Esophagus squamous epithelium (tissue), 5 donors: Measurements from ENCODE around the gene ABCA9. TPM values are rescaled to one million over a fixed set of nuclear protein-coding genes. Genes with fewer than 3 reads are reported as not detected.
"Not testable (repeated sequence)": the region's sequence is repeated elsewhere in the genome, so short reads cannot be mapped to it uniquely, and the experiment has no call there.

ENCODE experiments used
- DNase-seq: peaks from one replicate; lab custom pipeline; 2025; lab: John Stamatoyannopoulos, UW
- H3K27ac ChIP-seq, 4 donors: fragments of 200-600 bp; sonication (generic); one replicate each; pipeline ENCODE4 v1.5.1; 2016 to 2019; ENCODE audit warnings: mild to moderate bottlenecking in 1 of 4
- H3K27me3 ChIP-seq, 4 donors: fragments of 200-600 bp; sonication (generic); 1 replicate in 3 of 4; 2 replicates in 1 of 4; pipeline versions ENCODE4 v1.5.1 to v1.6.0; 2017 to 2021; ENCODE audit warnings: antibody characterized with exemption in 1 of 4
- H3K36me3 ChIP-seq, 3 donors: fragments of 200-600 bp; sonication (generic); one replicate each; pipeline ENCODE4 v1.5.1; 2016 to 2019
- H3K4me1 ChIP-seq, 3 donors: fragments of 200-600 bp; sonication (generic); one replicate each; pipeline ENCODE4 v1.5.1; 2017 to 2019
- H3K4me3 ChIP-seq, 4 donors: fragments of 200-600 bp; sonication (generic); 1 replicate in 3 of 4; 2 replicates in 1 of 4; pipeline ENCODE4 v1.5.1; 2016 to 2019; ENCODE audit warnings: mild to moderate bottlenecking in 2 of 4, moderate library complexity in 1 of 4
- H3K9me3 ChIP-seq, 3 donors: fragments of 200-600 bp; sonication (generic); one replicate each; pipeline ENCODE4 v1.5.1; 2016 to 2019
- CTCF ChIP-seq, 6 experiments: fragments of 450-650 bp in 4 of 6; fragments of 200-600 bp in 2 of 6; sonication (generic) in 2 of 6; IDR thresholded peaks; one replicate each; pipeline ENCODE4 v1.5.1; 2016 to 2019; ENCODE audit warnings: antibody characterized with exemption in 6 of 6, mild to moderate bottlenecking in 4 of 6, moderate library complexity in 4 of 6
- POLR2A ChIP-seq, 4 donors: fragments of 450-650 bp; IDR thresholded peaks; one replicate each; pipeline ENCODE4 v1.6.1; 2017; ENCODE audit warnings: antibody characterized with exemption in 4 of 4, mild to moderate bottlenecking in 4 of 4, moderate library complexity in 3 of 4
- WGBS, 2 donors: methylation state at CpG; one replicate each; pipeline ENCODE4 v1.1.5; 2018; 5-methylcytosine and 5-hydroxymethylcytosine counted together
- intact Hi-C: fragments of 100-400 bp; cut with DNase I; formaldehyde crosslinking; loops from one replicate; pipeline ENCODE4 v1.15.0; 2022
- total RNA-seq, 4 donors: library from RNA; depleted of rRNA; stranded (reverse); fragments of >200 nt; gene quantifications; one replicate each; pipeline ENCODE4 v1.1.0, GENCODE V29; 2016
- donor health status: DM: yes; HTN: yes; CAD: no.

ABCA9 gene
- total RNA-seq, 4 donors from 2014 or later, result 0.34 to 17.4 (median 5.3) TPM

GRCh38 chr17:68969101-68969500, 91.6 kb downstream of the ABCA9 start:
- Histone ChIP-seq H3K36me3 (no peaks in the 10 kb centered on the region), H3K4me1 (no peaks in the 10 kb centered on the region), H3K4me3 (no peak overlapping the region), H3K27me3 (no peaks in the 10 kb centered on the region), H3K9me3 (no peaks in the 10 kb centered on the region), H3K27ac (no peak overlapping the region)
- TF ChIP-seq CTCF (IDR thresholded peaks at IDR 0.05) (no peak), POLR2A (IDR thresholded peaks at IDR 0.05) (no peak)
- intact Hi-C loops, result no loop called here
- no peak for DNase-seq
- WGBS, 2 donors, result 48 to 52% methylated on average over 5 of the region's 5 CpGs

- Histone ChIP-seq H3K36me3 (no peaks in the 10 kb centered on the region), H3K27me3 (no peaks in the 10 kb centered on the region), H3K4me1 (no peaks in the 10 kb centered on the region), H3K9me3 (no peaks in the 10 kb centered on the region), H3K4me3 (no peak overlapping the region), H3K27ac (no peak overlapping the region)
- no peak for DNase-seq
- WGBS, 2 donors, result 84 to 90% methylated on average over 4 of the region's 4 CpGs
- intact Hi-C loops, result no loop called here
- no peak for TF ChIP-seq POLR2A (IDR thresholded peaks at IDR 0.05)
- TF ChIP-seq CTCF (IDR thresholded peaks at IDR 0.05), result no peak
These were observed 96.8 kb downstream of the ABCA9 start for GRCh38 chr17:68963958-68964357.

- 59 to 64% methylated on average over 9 of the region's 9 CpGs for WGBS, 2 donors
- no peak overlapping the region for H3K27ac ChIP-seq
- TF ChIP-seq POLR2A (IDR thresholded peaks at IDR 0.05), result no peak
These were observed 99.4 kb downstream of the ABCA9 start for GRCh38 chr17:68961214-68961882.

DNA sequence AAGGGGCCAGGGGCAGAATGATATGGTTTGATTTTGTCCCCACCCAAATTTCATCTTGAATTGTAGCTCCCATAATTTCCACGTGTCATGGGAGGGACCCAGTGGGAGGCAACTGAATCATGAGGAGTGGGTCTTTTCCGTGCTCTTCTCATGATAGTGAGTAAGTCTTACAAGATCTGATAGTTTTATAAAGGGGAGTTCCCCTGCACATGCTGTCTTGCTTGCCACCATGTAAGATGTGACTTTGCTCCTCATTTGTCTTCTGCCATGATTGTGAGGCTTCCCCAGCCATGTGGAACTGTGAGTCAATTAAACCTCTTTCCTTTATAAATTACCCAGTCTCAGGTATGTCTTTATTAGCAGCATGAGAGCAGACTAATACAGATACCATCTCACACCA, 101.6 kb downstream of the ABCA9 start:
- H3K4me3 ChIP-seq, intact Hi-C loops, H3K27me3 ChIP-seq, H3K4me1 ChIP-seq, H3K27ac ChIP-seq, H3K9me3 ChIP-seq, DNase-seq, H3K36me3 ChIP-seq: not testable (repeated sequence)
- 91 to 97% methylated on average over 2 of the region's 2 CpGs for WGBS, 2 donors

More at GRCh38 chr17:68961214-68961882, 99.4 kb downstream of the ABCA9 start:
- Histone ChIP-seq H3K4me1 (no peaks in the 10 kb centered on the region), H3K4me3 (no peak overlapping the region), H3K9me3 (no peaks in the 10 kb centered on the region), H3K27me3 (no peaks in the 10 kb centered on the region), H3K36me3 (no peaks in the 10 kb centered on the region)
- intact Hi-C loops, result no loop called here
- no peak for DNase-seq

GRCh38 chr17:68957944-68958343, 102.8 kb downstream of the ABCA9 start:
- no peaks in the 10 kb centered on the region for H3K27me3 ChIP-seq
- intact Hi-C loops, result no loop called here
- 92 to 100% methylated on average over 1 of the region's 1 CpG for WGBS, 2 donors
- no peaks in the 10 kb centered on the region for H3K4me1 ChIP-seq
- H3K36me3 ChIP-seq, result no peaks in the 10 kb centered on the region
- TF ChIP-seq CTCF (IDR thresholded peaks at IDR 0.05), result no peak
- TF ChIP-seq POLR2A (IDR thresholded peaks at IDR 0.05), result no peak
- no peak for DNase-seq
- H3K4me3 ChIP-seq, result no peak overlapping the region
- no peaks in the 10 kb centered on the region for H3K9me3 ChIP-seq
- H3K27ac ChIP-seq, result no peak overlapping the region

DNA sequence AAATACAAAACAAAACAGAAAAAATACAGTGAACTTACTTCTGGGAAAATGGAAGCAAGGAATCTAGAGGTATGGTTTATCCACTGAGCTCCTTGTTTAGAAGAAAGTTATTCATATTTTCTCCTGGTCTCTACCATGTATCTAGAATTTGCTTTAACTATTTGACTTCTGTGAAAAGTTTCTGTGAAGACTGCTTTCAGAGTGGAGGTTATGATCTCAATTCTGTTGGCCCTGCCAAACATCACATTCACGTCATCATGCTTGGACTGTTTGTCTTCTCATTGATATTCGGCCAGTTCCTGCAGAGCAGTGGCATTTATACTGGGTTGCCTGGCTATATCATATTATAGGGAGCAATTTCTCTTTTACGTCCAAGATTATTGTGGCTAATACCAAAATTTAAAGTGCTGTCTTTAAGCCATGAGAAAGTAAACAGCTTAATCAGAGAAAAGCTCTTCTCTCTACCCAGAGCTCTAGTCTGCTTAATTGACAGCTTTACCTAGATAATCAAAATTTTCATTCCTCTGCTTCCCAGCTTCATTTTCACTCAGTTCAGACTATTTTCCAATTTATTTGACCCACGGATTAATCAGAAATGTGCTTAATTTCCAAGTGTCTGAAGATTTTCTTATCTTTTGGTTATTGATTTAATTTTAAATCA, 105.4 kb downstream of the ABCA9 start, which contains the start of gene ABCA8:
TSS of gene ABCA8 (minus strand) at position 212 of the 661 bp plus-strand sequence. CDS start 13,358 bp downstream, outside the sequence.
- Histone ChIP-seq H3K4me3 (peak within 1 kb of the TSS in 3 of 4 donors; percentile 28 to 55 (median 29)), H3K27ac (peak within 1 kb of the TSS in 2 of 4 donors; percentile 14 to 57), H3K9me3 (no peaks in the 10 kb centered on the region), H3K4me1 (no peaks in the 10 kb centered on the region), H3K36me3 (no peaks in the 10 kb centered on the region), H3K27me3 (no peaks in the 10 kb centered on the region)
- WGBS, 2 donors, result 36 to 67% methylated on average over 4 of the region's 4 CpGs
- no peak for DNase-seq
- intact Hi-C loops, result no loop called here
- TF ChIP-seq POLR2A (IDR thresholded peaks at IDR 0.05) (no peak), CTCF (IDR thresholded peaks at IDR 0.05) (no peak)
